Fibroblast of skin of right biceps (primary cell): ENCODE data around the gene FDXR.
A peak's percentile ranks its signal among the peaks of the same experiment; 100 is the strongest.

Experiments used
- DNase-seq: peaks from one replicate; pipeline ENCODE4 v3.0.0-alpha.2; 2013

The FDXR gene

GRCh38 chr17:74898376-74898946, 25.7 kb upstream of the FDXR start:
- DNase-seq: no peak

GRCh38 chr17:74893936-74894671, 21.3 kb upstream of the FDXR start:
- no peak for DNase-seq

- no peak for DNase-seq
These were observed 20.4 kb upstream of the FDXR start, which contains the start of gene FADS6 for GRCh38 chr17:74892974-74893911. FADS6 (minus strand) TSS chr17:74893633; CDS start chr17:74893595, 38 bp downstream.

- DNase-seq: no peak
These were observed 19.4 kb upstream of the FDXR start for GRCh38 chr17:74892013-74892841.

- DNase-seq: no peak
These were observed 17.8 kb upstream of the FDXR start for GRCh38 chr17:74890554-74890953.

- DNase-seq: no peak
These were observed 15.7 kb upstream of the FDXR start for GRCh38 chr17:74888469-74888868.

GRCh38 chr17:74883241-74883745, 10.5 kb upstream of the FDXR start:
- peak; percentile 19 for DNase-seq

- DNase-seq: no peak
These were observed 9.9 kb upstream of the FDXR start for GRCh38 chr17:74882517-74883240.

- DNase-seq: no peak
These were observed 8.3 kb upstream of the FDXR start for GRCh38 chr17:74881073-74881472.

GRCh38 chr17:74879308-74879707, 6.5 kb upstream of the FDXR start:
- DNase-seq: no peak

GRCh38 chr17:74878658-74879057, 5.9 kb upstream of the FDXR start:
- DNase-seq: no peak

GRCh38 chr17:74877592-74878548, 5.1 kb upstream of the FDXR start:
- DNase-seq: peak; percentile 8

- DNase-seq: no peak
These were observed 3.3 kb upstream of the FDXR start for GRCh38 chr17:74875977-74876593.

GRCh38 chr17:74875155-74875976, 2.6 kb upstream of the FDXR start:
- no peak for DNase-seq

- DNase-seq: no peak
These were observed 1.8 kb upstream of the FDXR start for GRCh38 chr17:74874615-74875037.

- no peak for DNase-seq
These were observed 1.2 kb upstream of the FDXR start for GRCh38 chr17:74873874-74874614.

- peak; percentile 100 for DNase-seq
These were observed 461 bp upstream of the FDXR start for GRCh38 chr17:74873037-74873873.
